Fibroblast of lung (primary cell): Measurements from ENCODE around the gene DPM1.

Experiments
- EZH2 ChIP-seq: IDR thresholded peaks from 2 replicates; pipeline ENCODE4 v1.5.1; 2012; ENCODE audit warnings: low read length, control low read depth, mild to moderate bottlenecking; ENCODE audit errors: missing control alignments
- TF ChIP-seq, protein P1 (sequence below), 2 donors: IDR thresholded peaks in 1 of 2; conservative IDR thresholded peaks in 1 of 2; 1 replicate in 1 of 2; 2 replicates in 1 of 2; pipeline ENCODE4 v1.5.1; 2011 to 2012; ENCODE audit warnings: low read length in 2 of 2, control low read depth in 1 of 2, inconsistent platforms in 1 of 2, low read depth in 1 of 2, mild to moderate bottlenecking in 1 of 2

DNA sequence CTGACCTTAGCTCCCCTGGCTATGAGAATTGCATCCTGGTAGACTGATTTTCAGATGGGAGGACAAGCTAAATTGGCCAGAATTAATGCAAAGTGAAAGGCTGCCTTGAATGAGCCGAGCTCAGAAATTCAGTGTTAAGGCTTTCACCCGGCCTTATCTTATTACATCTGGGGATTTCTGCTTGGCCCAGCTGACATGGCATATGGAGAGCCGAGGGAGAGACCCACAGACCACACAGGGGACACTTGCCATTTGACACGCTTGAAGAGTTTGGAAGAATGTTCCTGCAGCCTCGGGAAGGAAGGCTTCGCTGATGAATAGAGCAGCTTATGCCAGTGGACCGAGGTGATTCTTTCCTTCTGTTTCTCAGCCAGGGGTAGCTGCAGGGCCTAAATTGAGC lies 9.3 kb upstream of the DPM1 start:
- TF ChIP-seq, protein P1, sequence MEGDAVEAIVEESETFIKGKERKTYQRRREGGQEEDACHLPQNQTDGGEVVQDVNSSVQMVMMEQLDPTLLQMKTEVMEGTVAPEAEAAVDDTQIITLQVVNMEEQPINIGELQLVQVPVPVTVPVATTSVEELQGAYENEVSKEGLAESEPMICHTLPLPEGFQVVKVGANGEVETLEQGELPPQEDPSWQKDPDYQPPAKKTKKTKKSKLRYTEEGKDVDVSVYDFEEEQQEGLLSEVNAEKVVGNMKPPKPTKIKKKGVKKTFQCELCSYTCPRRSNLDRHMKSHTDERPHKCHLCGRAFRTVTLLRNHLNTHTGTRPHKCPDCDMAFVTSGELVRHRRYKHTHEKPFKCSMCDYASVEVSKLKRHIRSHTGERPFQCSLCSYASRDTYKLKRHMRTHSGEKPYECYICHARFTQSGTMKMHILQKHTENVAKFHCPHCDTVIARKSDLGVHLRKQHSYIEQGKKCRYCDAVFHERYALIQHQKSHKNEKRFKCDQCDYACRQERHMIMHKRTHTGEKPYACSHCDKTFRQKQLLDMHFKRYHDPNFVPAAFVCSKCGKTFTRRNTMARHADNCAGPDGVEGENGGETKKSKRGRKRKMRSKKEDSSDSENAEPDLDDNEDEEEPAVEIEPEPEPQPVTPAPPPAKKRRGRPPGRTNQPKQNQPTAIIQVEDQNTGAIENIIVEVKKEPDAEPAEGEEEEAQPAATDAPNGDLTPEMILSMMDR (conservative IDR thresholded peaks at IDR 0.05 in 1 of 2, IDR thresholded peaks at IDR 0.05 in 1 of 2; ENCODE audit: low read depth in 1 of 2, low read length in 2 of 2), result no peak
- no peak for TF ChIP-seq EZH2
